ENCODE measurements around the gene ME3.
A peak's percentile ranks its signal among the peaks of the same experiment; 100 is the strongest.

Gene ME3

GRCh38 chr11:86468169-86468568 is 204.2 kb downstream of the ME3 start:
- in situ Hi-C loops (cut with HindIII; ENCODE audit: low pct_unique_long_range_greater_than_20kb, low sequenced_read_pairs) = no loop called here
- no peak for TF ChIP-seq JUND (IDR thresholded peaks at IDR 0.05; ENCODE audit: low read depth)
- DNase-seq (ENCODE audit: low read depth in 1 of 2, low spot score in 1 of 2) = no peak

- in situ Hi-C loops (cut with HindIII; ENCODE audit: low pct_unique_long_range_greater_than_20kb, low sequenced_read_pairs) = no loop called here
- no peak for TF ChIP-seq JUND (IDR thresholded peaks at IDR 0.05; ENCODE audit: low read depth)
- no peak for DNase-seq (ENCODE audit: low read depth in 1 of 2, low spot score in 1 of 2)
These were observed 207.8 kb downstream of the ME3 start for GRCh38 chr11:86464509-86465221.

GRCh38 chr11:86463955-86464354 is 208.5 kb downstream of the ME3 start:
- DNase-seq (ENCODE audit: low read depth in 1 of 2, low spot score in 1 of 2) = no peak
- in situ Hi-C loops (cut with HindIII; ENCODE audit: low pct_unique_long_range_greater_than_20kb, low sequenced_read_pairs) = no loop called here
- TF ChIP-seq JUND (IDR thresholded peaks at IDR 0.05; ENCODE audit: low read depth) = no peak

GRCh38 chr11:86463120-86463519 is 209.3 kb downstream of the ME3 start:
- TF ChIP-seq JUND (IDR thresholded peaks at IDR 0.05; ENCODE audit: low read depth) = no peak
- in situ Hi-C loops (cut with HindIII; ENCODE audit: low pct_unique_long_range_greater_than_20kb, low sequenced_read_pairs) = no loop called here

GRCh38 chr11:86461892-86462291 is 210.5 kb downstream of the ME3 start:
- TF ChIP-seq JUND (IDR thresholded peaks at IDR 0.05; ENCODE audit: low read depth) = no peak
- DNase-seq (ENCODE audit: low read depth in 1 of 2, low spot score in 1 of 2) = no peak
- in situ Hi-C loops (cut with HindIII; ENCODE audit: low pct_unique_long_range_greater_than_20kb, low sequenced_read_pairs) = no loop called here

More at GRCh38 chr11:86463120-86463519, 209.3 kb downstream of the ME3 start:
- no peak for DNase-seq (ENCODE audit: low read depth in 1 of 2, low spot score in 1 of 2)

- no peak for TF ChIP-seq JUND (IDR thresholded peaks at IDR 0.05; ENCODE audit: low read depth)
- in situ Hi-C loops (cut with HindIII; ENCODE audit: low pct_unique_long_range_greater_than_20kb, low sequenced_read_pairs) = no loop called here
- DNase-seq (ENCODE audit: low read depth in 1 of 2, low spot score in 1 of 2) = no peak
These were observed 211.7 kb downstream of the ME3 start for GRCh38 chr11:86460461-86461385.

- TF ChIP-seq JUND (IDR thresholded peaks at IDR 0.05; ENCODE audit: low read depth) = 0 out of 2 replicates have a peak, but pooled peaks have one; percentile 51
- DNase-seq (ENCODE audit: low read depth in 1 of 2, low spot score in 1 of 2) = peak; percentile 19 to 79
- in situ Hi-C loops (cut with HindIII; ENCODE audit: low pct_unique_long_range_greater_than_20kb, low sequenced_read_pairs) = no loop called here
These were observed 212.5 kb downstream of the ME3 start for GRCh38 chr11:86459682-86460460.

- no peak for TF ChIP-seq JUND (IDR thresholded peaks at IDR 0.05; ENCODE audit: low read depth)
- no peak for DNase-seq (ENCODE audit: low read depth in 1 of 2, low spot score in 1 of 2)
- in situ Hi-C loops (cut with HindIII; ENCODE audit: low pct_unique_long_range_greater_than_20kb, low sequenced_read_pairs) = no loop called here
These were observed 213.4 kb downstream of the ME3 start for GRCh38 chr11:86459002-86459385.

GRCh38 chr11:86458294-86459001 is 214.0 kb downstream of the ME3 start:
- DNase-seq (ENCODE audit: low read depth in 1 of 2, low spot score in 1 of 2) = no peak
- TF ChIP-seq JUND (IDR thresholded peaks at IDR 0.05; ENCODE audit: low read depth) = no peak
- in situ Hi-C loops (cut with HindIII; ENCODE audit: low pct_unique_long_range_greater_than_20kb, low sequenced_read_pairs) = no loop called here

GRCh38 chr11:86456075-86456939 is 216.1 kb downstream of the ME3 start:
- in situ Hi-C loops (cut with HindIII; ENCODE audit: low pct_unique_long_range_greater_than_20kb, low sequenced_read_pairs) = no loop called here
- peak; percentile 61 to 88 for DNase-seq (ENCODE audit: low read depth in 1 of 2, low spot score in 1 of 2)
- no peak for TF ChIP-seq JUND (IDR thresholded peaks at IDR 0.05; ENCODE audit: low read depth)

Data from T47D (cell line).